B cell (primary cell): ENCODE data around the gene PCDH20. TPM values are rescaled to one million over a fixed set of nuclear protein-coding genes. Genes with fewer than 3 reads are reported as not detected.

Source experiments
- ATAC-seq: fragments of 200-7000 bp; cut with Tn5 transposase; one replicate; pipeline ENCODE4 v1.10.0; 2021; ENCODE audit warnings: low read depth, mild to moderate bottlenecking, moderate number of reproducible peaks, moderate library complexity
- CTCF ChIA-PET: fragments of 350-600 bp; sonication (Branson Sonifier 250); formaldehyde crosslinking; loops from one replicate; lab custom pipeline; 2021; ENCODE audit warnings: antibody characterized with exemption, inconsistent platforms; lab: Charles Lee
- POLR2A ChIA-PET: fragments of 350-600 bp; sonication (Branson Sonifier 250); formaldehyde crosslinking; loops from one replicate; lab custom pipeline; 2021; ENCODE audit warnings: antibody characterized with exemption; lab: Charles Lee
- DNase-seq: peaks from one replicate; pipeline ENCODE4 v3.0.0; 2013
- H2AFZ ChIP-seq: 2 replicates; pipeline ENCODE4 v1.6.1; 2012; ENCODE audit warnings: mild to moderate bottlenecking, low read depth, low read length; ENCODE audit not compliant: insufficient read depth, poor library complexity, severe bottlenecking
- H3K27ac ChIP-seq, 2 donors: 1 replicate in 1 of 2; 2 replicates in 1 of 2; pipeline ENCODE4 v1.5.1; 2012 to 2013; ENCODE audit warnings: low read length in 2 of 2, mild to moderate bottlenecking in 2 of 2, moderate library complexity in 1 of 2
- H3K27me3 ChIP-seq, 4 experiments: fragments of 200-600 bp in 1 of 4; sonication (generic) in 1 of 4; replicated peaks in 1 of 4; 1 replicate in 2 of 4; 2 replicates in 2 of 4; pipeline versions ENCODE4 v1.6.1 to v1.7.0; 2013 to 2016; ENCODE audit warnings: low read length in 3 of 4, mild to moderate bottlenecking in 2 of 4, mixed read lengths in 1 of 4, moderate library complexity in 1 of 4; ENCODE audit not compliant: insufficient read depth in 4 of 4, control insufficient read depth in 3 of 4; ENCODE audit errors: control extremely low read depth in 1 of 4
- H3K36me3 ChIP-seq, 2 experiments: replicated peaks in 1 of 2; 1 replicate in 1 of 2; 2 replicates in 1 of 2; pipeline versions ENCODE4 v1.6.1 to v1.7.1; 2013; ENCODE audit warnings: low read length in 1 of 2; ENCODE audit not compliant: insufficient read depth in 2 of 2, control insufficient read depth in 1 of 2; ENCODE audit errors: control extremely low read depth in 1 of 2, extremely low read depth in 1 of 2
- H3K4me1 ChIP-seq, 2 donors: fragments of 200-600 bp in 1 of 2; sonication (generic) in 1 of 2; 1 replicate in 1 of 2; 2 replicates in 1 of 2; pipeline versions ENCODE4 v1.5.1 to v1.6.1; 2013 to 2017; ENCODE audit warnings: low read length in 2 of 2; ENCODE audit not compliant: control insufficient read depth in 2 of 2, insufficient read depth in 2 of 2
- H3K4me2 ChIP-seq: replicated peaks from 2 replicates; pipeline ENCODE3; 2012; ENCODE audit warnings: mild to moderate bottlenecking, low read depth, low read length; ENCODE audit not compliant: poor library complexity, severe bottlenecking
- H3K4me3 ChIP-seq, 5 experiments: fragments of 200-600 bp in 1 of 5; sonication (generic) in 1 of 5; 1 replicate in 3 of 5; 2 replicates in 2 of 5; pipeline versions ENCODE4 v1.5.1 to v1.7.0; 2011 to 2016; ENCODE audit warnings: low read length in 4 of 5, mild to moderate bottlenecking in 4 of 5, low read depth in 2 of 5, control low read depth in 1 of 5, moderate library complexity in 1 of 5; ENCODE audit not compliant: insufficient read depth in 1 of 5; ENCODE audit errors: control extremely low read depth in 1 of 5, extremely low read depth in 1 of 5
- H3K79me2 ChIP-seq: fragments of 200-600 bp; sonication (generic); one replicate; pipeline ENCODE4 v1.6.0; 2016; ENCODE audit warnings: low read length; ENCODE audit not compliant: control insufficient read depth, insufficient read depth
- H3K9ac ChIP-seq: fragments of 200-600 bp; sonication (generic); 2 replicates; pipeline ENCODE4 v1.6.1; 2017; ENCODE audit warnings: mild to moderate bottlenecking, low read length, moderate library complexity
- H3K9me3 ChIP-seq, 3 donors: one replicate each; pipeline versions ENCODE4 v1.6.1 to v1.7.1; 2013; ENCODE audit warnings: low read length in 2 of 3; ENCODE audit not compliant: control insufficient read depth in 2 of 3, insufficient read depth in 1 of 3; ENCODE audit errors: control extremely low read depth in 1 of 3
- H4K20me1 ChIP-seq: 2 replicates; pipeline ENCODE4 v1.6.0; 2012; ENCODE audit warnings: mild to moderate bottlenecking, low read length; ENCODE audit not compliant: insufficient read depth, control insufficient read depth, poor library complexity, severe bottlenecking
- H3K27ac Mint-ChIP-seq: one replicate; pipeline ENCODE4 v1.8.0; 2021; ENCODE audit warnings: mixed read lengths
- H3K27me3 Mint-ChIP-seq: one replicate; pipeline ENCODE4 v1.8.0; 2021; ENCODE audit warnings: mixed read lengths
- H3K4me1 Mint-ChIP-seq: one replicate; pipeline ENCODE4 v1.8.0; 2021; ENCODE audit warnings: mixed read lengths
- H3K4me3 Mint-ChIP-seq: one replicate; pipeline ENCODE4 v1.8.0; 2021; ENCODE audit warnings: mixed read lengths
- H3K9me3 Mint-ChIP-seq: one replicate; pipeline ENCODE4 v1.8.0; 2022; ENCODE audit warnings: mixed read lengths; ENCODE audit not compliant: insufficient read depth
- EZH2 ChIP-seq: IDR thresholded peaks from 2 replicates; pipeline ENCODE4 v1.6.1; 2012; ENCODE audit warnings: borderline replicate concordance, low read depth, mild to moderate bottlenecking, moderate library complexity, low read length; ENCODE audit not compliant: insufficient read depth, poor library complexity, severe bottlenecking
- WGBS: methylation state at CpG from one replicate; pipeline ENCODE4 v1.1.5; 2013; ENCODE audit warnings: missing lambda C conversion rate; ENCODE audit not compliant: insufficient coverage; 5-methylcytosine and 5-hydroxymethylcytosine counted together
- intact Hi-C: fragments of 100-400 bp; cut with micrococcal nuclease; formaldehyde crosslinking; loops from one replicate; pipeline ENCODE4 v1.10.0; 2022
- polyA plus RNA-seq: library from polyadenylated mRNA; depleted of rRNA; stranded (reverse); fragments of >200 nt; gene quantifications from 2 replicates; pipeline ENCODE4 v1.2.3, GENCODE V29; 2012
- total RNA-seq, 2 donors: library from RNA; stranded (reverse); fragments of 120-200 nt in 1 of 2; gene quantifications; 1 replicate in 1 of 2; 2 replicates in 1 of 2; pipeline versions ENCODE4 v1.2.3 to v1.2.4, GENCODE V29; 2013 to 2022
- TF ChIP-seq, protein P1 (sequence below): fragments of 200-600 bp; IDR thresholded peaks from one replicate; pipeline ENCODE4 v1.8.0; 2022; ENCODE audit warnings: antibody characterized with exemption, mild to moderate bottlenecking

Gene PCDH20
- total and polyA plus RNA-seq, 2 donors (not counting 1 experiment from before 2014, with no cell fraction given): not detected

DNA sequence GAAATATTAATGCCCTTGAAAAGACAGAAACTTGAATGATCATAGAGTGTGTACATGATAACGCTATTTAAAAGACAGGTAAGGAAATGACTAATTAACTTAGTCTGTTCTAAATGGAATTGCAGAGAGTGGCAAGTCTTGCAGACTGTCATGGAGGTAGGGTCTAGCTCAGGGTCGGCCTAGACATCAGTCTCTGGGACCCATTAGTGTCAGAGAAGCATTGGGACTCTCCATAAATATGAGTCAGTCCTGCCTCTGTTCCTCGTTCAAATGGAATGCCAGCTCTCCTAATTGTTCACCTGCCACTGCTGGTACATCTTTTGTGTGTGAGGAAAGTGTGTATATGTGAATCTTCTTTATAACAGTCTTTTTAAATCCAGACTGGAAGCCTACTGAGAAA lies 28.0 kb downstream of the PCDH20 start:
- Mint-ChIP-seq H3K27me3 (no peaks in the 10 kb centered on the region), H3K4me1 (no peaks in the 10 kb centered on the region), H3K9me3 (no peaks in the 10 kb centered on the region), H3K27ac (no peak overlapping the region), H3K4me3 (no peak overlapping the region)
- Histone ChIP-seq H3K27me3 (no peaks in the 10 kb centered on the region), H3K4me3 (no peak overlapping the region), H4K20me1 (no peaks in the 10 kb centered on the region), H3K9me3 (no peaks in the 10 kb centered on the region), H3K9ac (no peak overlapping the region), H3K4me1 (no peaks in the 10 kb centered on the region), H3K79me2 (no peaks in the 10 kb centered on the region), H2AFZ (no peak overlapping the region), H3K4me2 (no peak overlapping the region), H3K36me3 (no peaks in the 10 kb centered on the region), H3K27ac (no peak overlapping the region)
- WGBS: 94% methylated on average over 1 of the region's 3 CpGs
- ATAC-seq: no peak
- ChIA-PET POLR2A (no interaction called here), CTCF (no interaction called here)
- no peak for DNase-seq
- intact Hi-C loops: no loop called here
- TF ChIP-seq, protein P1, sequence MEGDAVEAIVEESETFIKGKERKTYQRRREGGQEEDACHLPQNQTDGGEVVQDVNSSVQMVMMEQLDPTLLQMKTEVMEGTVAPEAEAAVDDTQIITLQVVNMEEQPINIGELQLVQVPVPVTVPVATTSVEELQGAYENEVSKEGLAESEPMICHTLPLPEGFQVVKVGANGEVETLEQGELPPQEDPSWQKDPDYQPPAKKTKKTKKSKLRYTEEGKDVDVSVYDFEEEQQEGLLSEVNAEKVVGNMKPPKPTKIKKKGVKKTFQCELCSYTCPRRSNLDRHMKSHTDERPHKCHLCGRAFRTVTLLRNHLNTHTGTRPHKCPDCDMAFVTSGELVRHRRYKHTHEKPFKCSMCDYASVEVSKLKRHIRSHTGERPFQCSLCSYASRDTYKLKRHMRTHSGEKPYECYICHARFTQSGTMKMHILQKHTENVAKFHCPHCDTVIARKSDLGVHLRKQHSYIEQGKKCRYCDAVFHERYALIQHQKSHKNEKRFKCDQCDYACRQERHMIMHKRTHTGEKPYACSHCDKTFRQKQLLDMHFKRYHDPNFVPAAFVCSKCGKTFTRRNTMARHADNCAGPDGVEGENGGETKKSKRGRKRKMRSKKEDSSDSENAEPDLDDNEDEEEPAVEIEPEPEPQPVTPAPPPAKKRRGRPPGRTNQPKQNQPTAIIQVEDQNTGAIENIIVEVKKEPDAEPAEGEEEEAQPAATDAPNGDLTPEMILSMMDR: no peak
- no peak for TF ChIP-seq EZH2

DNA sequence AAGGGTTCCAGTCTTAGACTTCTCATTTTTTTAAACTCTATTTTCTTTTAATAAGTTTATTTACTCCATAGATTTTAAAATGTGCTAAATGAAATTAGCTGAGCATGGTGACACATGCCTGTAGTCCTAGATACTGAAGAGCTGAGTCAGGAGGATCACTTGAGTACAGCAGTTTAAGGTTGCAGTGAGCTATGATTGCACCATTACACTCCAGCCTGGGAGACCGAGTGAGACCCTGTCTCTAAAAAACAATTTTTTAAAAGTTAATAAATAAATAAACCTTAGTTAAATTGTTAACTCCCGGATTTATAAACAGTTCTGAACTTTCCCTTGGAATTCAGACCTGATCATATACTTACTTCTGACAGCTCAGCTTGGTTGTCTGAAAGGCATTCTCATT lies 32.5 kb downstream of the PCDH20 start:
- no peak overlapping the region for H3K4me3 ChIP-seq
- no peak overlapping the region for H3K4me3 Mint-ChIP-seq
- WGBS: 80% methylated on average over 1 of the region's 2 CpGs

More for the DNA sequence above, 32.5 kb downstream of the PCDH20 start:
- Histone ChIP-seq H4K20me1 (no peaks in the 10 kb centered on the region), H3K4me1 (no peaks in the 10 kb centered on the region), H3K79me2 (no peaks in the 10 kb centered on the region), H3K27ac (no peak overlapping the region), H2AFZ (no peak overlapping the region), H3K4me2 (no peak overlapping the region), H3K27me3 (no peaks in the 10 kb centered on the region), H3K36me3 (no peaks in the 10 kb centered on the region), H3K9ac (no peak overlapping the region), H3K9me3 (no peaks in the 10 kb centered on the region)
- DNase-seq: no peak
- no peak for ATAC-seq
- no peak overlapping the region for H3K27ac Mint-ChIP-seq
- no peaks in the 10 kb centered on the region for H3K9me3 Mint-ChIP-seq
- intact Hi-C loops: no loop called here
- no peaks in the 10 kb centered on the region for H3K4me1 Mint-ChIP-seq
- no peaks in the 10 kb centered on the region for H3K27me3 Mint-ChIP-seq
- TF ChIP-seq EZH2: no peak
- ChIA-PET POLR2A (no interaction called here), CTCF (no interaction called here)
